Panc1 (cell line): ENCODE results near the gene FARSB. TPM values are rescaled to one million over a fixed set of nuclear protein-coding genes. Genes with fewer than 3 reads are reported as not detected.

Experiments
- ATAC-seq: fragments of 200-7000 bp; cut with Tn5 transposase; 2 replicates; pipeline ENCODE4 v1.9.1; 2020; ENCODE audit warnings: mild to moderate bottlenecking, moderate library complexity
- Bru-seq: library from RNA; stranded (reverse); fragments of 400-500 nt; gene quantifications from one replicate; lab custom pipeline; 2021; lab: Mats Ljungman, UMichigan
- BruChase-seq, 2 experiments: library from RNA; stranded (reverse); fragments of 400-500 nt; gene quantifications; one replicate each; lab custom pipeline; 2021; lab: Mats Ljungman, UMichigan
- BruUV-seq: library from RNA; stranded (reverse); fragments of 400-500 nt; replicated peaks from 2 replicates; lab custom pipeline; 2021; lab: Mats Ljungman, UMichigan
- CTCF ChIA-PET: fragments of 300-600 bp; sonication (Branson Sonifier 250); formaldehyde crosslinking; loops from one replicate; lab custom pipeline; 2022; ENCODE audit warnings: antibody characterized with exemption; lab: Charles Lee
- POLR2A ChIA-PET: fragments of 300-600 bp; sonication (Branson Sonifier 250); formaldehyde crosslinking; loops from one replicate; lab custom pipeline; 2022; ENCODE audit warnings: antibody characterized with exemption; lab: Charles Lee
- DNase-seq: peaks from one replicate; pipeline ENCODE4 v3.0.0-alpha.2; 2010; ENCODE audit warnings: low read depth, low spot score
- H3K27ac ChIP-seq: 2 replicates; pipeline ENCODE4 v1.5.1; 2011; ENCODE audit warnings: mild to moderate bottlenecking, low read length, inconsistent platforms
- H3K27me3 ChIP-seq: fragments of 200-500 bp; sonication (Bioruptor generic); 2 replicates; pipeline ENCODE4 v1.6.0; 2014; ENCODE audit warnings: low read length, inconsistent platforms; ENCODE audit not compliant: control insufficient read depth, insufficient read depth
- H3K36me3 ChIP-seq: fragments of 200-500 bp; sonication (Bioruptor generic); 2 replicates; pipeline ENCODE4 v1.5.1; 2014; ENCODE audit warnings: inconsistent platforms, mild to moderate bottlenecking, low read length, moderate library complexity; ENCODE audit not compliant: control insufficient read depth, insufficient read depth
- H3K4me1 ChIP-seq: 2 replicates; pipeline ENCODE4 v1.5.1; 2011; ENCODE audit warnings: inconsistent platforms, mild to moderate bottlenecking, low read length, moderate library complexity; ENCODE audit not compliant: control insufficient read depth, insufficient read depth
- H3K4me3 ChIP-seq, 2 experiments: 2 replicates each; pipeline ENCODE4 v1.5.1; 2011 to 2012; ENCODE audit warnings: low read depth in 2 of 2, low read length in 2 of 2, mild to moderate bottlenecking in 2 of 2, inconsistent platforms in 1 of 2, moderate library complexity in 1 of 2
- H3K9me3 ChIP-seq: fragments of 200-500 bp; sonication (Bioruptor generic); 2 replicates; pipeline ENCODE4 v1.5.1; 2014; ENCODE audit warnings: low read depth, mild to moderate bottlenecking, inconsistent platforms, low read length, moderate library complexity; ENCODE audit not compliant: control insufficient read depth, insufficient read depth
- POLR2AphosphoS5 ChIP-seq: IDR thresholded peaks from 2 replicates; pipeline ENCODE4 v1.6.1; 2012; ENCODE audit warnings: mild to moderate bottlenecking, low read depth, low read length, moderate library complexity
- REST ChIP-seq, 2 experiments: IDR thresholded peaks; 2 replicates each; pipeline ENCODE4 v1.6.1; 2011 to 2012; ENCODE audit warnings: low read depth in 2 of 2, control low read depth in 1 of 2, low read length in 1 of 2, mild to moderate bottlenecking in 1 of 2, moderate library complexity in 1 of 2; ENCODE audit not compliant: insufficient read depth in 1 of 2
- SIN3A ChIP-seq: IDR thresholded peaks from 2 replicates; pipeline ENCODE4 v1.6.1; 2012; ENCODE audit warnings: low read depth, mild to moderate bottlenecking, low read length, moderate library complexity, borderline replicate concordance; ENCODE audit not compliant: insufficient read depth
- TCF7L2 ChIP-seq: IDR thresholded peaks from 2 replicates; pipeline ENCODE4 v1.6.1; 2011; ENCODE audit warnings: mild to moderate bottlenecking, low read depth, low read length, inconsistent platforms
- in situ Hi-C: cut with HindIII; loops from 2 replicates; pipeline ENCODE4 v1.10.0; 2016; ENCODE audit warnings: low sequenced_read_pairs, low pct_unique_long_range_greater_than_20kb
- intact Hi-C: fragments of 100-400 bp; cut with micrococcal nuclease; formaldehyde crosslinking; loops from one replicate; pipeline ENCODE4 v1.10.0; 2022; ENCODE audit not compliant: unreplicated experiment
- long read RNA-seq: library from polyadenylated mRNA; unstranded; transcript quantifications from one replicate; pipeline ENCODE4 v2.0.0, GENCODE V29; 2021; ENCODE audit not compliant: unreplicated experiment
- polyA plus RNA-seq: library from polyadenylated mRNA; unstranded; fragments of >200 nt; gene quantifications from one replicate; pipeline ENCODE4 v1.2.1, GENCODE V29; 2012; ENCODE audit warnings: missing spikeins; ENCODE audit not compliant: insufficient read length
- total RNA-seq: library from RNA; stranded (reverse); gene quantifications from one replicate; pipeline ENCODE4 v1.2.1, GENCODE V29; 2021; ENCODE audit not compliant: unreplicated experiment
- TF ChIP-seq, protein P1 (sequence below): fragments of 450-650 bp; IDR thresholded peaks from 2 replicates; pipeline ENCODE4 v1.5.1; 2017; ENCODE audit warnings: mild to moderate bottlenecking

The FARSB gene
- 31.6 TPM for total RNA-seq
- polyA plus RNA-seq, result 20.6 TPM
- Bru-seq, nascent RNA, result percentile 89 among the genes with signal in this experiment
- percentile 81 among the genes with signal in this experiment for BruChase-seq, experiment 1, labeled RNA remaining after a 2-hour chase
- BruChase-seq, experiment 2, labeled RNA remaining after a 6-hour chase, result percentile 81 among the genes with signal in this experiment
- long read RNA-seq, transcript FARSB-201 (17 exons, 3,369 nt), result major isoform, 99 of 124 reads
- long read RNA-seq, partial matches to known transcripts, result 9 of 124 reads
- long read RNA-seq, other reads (novel, unspliced or antisense), result 16 of 124 reads

GRCh38 chr2:222655787-222656525 lies at the start of gene FARSB:
FARSB (minus strand) TSS chr2:222656092; CDS start chr2:222656073, 19 bp downstream.
- in situ Hi-C loops, result no loop called here
- DNase-seq (peak; percentile 92), ATAC-seq (peak; percentile 98)
- no peaks in the 10 kb centered on the region for H3K9me3 ChIP-seq
- ChIA-PET CTCF (no interaction called here), POLR2A (interaction anchor here (0.6 to 0.7 kb wide), 2 partner anchors 390 to 761 kb away, joined by 6 to 20 read pairs; no protein-coding TSS in a partner anchor)
- peaks cover 15% of the 10 kb centered on the region; the same call in 1 of the 2 replicates for H3K4me1 ChIP-seq
- TF ChIP-seq, protein P1, sequence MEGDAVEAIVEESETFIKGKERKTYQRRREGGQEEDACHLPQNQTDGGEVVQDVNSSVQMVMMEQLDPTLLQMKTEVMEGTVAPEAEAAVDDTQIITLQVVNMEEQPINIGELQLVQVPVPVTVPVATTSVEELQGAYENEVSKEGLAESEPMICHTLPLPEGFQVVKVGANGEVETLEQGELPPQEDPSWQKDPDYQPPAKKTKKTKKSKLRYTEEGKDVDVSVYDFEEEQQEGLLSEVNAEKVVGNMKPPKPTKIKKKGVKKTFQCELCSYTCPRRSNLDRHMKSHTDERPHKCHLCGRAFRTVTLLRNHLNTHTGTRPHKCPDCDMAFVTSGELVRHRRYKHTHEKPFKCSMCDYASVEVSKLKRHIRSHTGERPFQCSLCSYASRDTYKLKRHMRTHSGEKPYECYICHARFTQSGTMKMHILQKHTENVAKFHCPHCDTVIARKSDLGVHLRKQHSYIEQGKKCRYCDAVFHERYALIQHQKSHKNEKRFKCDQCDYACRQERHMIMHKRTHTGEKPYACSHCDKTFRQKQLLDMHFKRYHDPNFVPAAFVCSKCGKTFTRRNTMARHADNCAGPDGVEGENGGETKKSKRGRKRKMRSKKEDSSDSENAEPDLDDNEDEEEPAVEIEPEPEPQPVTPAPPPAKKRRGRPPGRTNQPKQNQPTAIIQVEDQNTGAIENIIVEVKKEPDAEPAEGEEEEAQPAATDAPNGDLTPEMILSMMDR, result no peak
- peak; percentile 94 for TF ChIP-seq SIN3A
- TF ChIP-seq TCF7L2, result no peak
- no peak for TF ChIP-seq REST (IDR thresholded peaks at IDR 0.05; ENCODE audit: insufficient read depth in 1 of 2, low read depth in 2 of 2, low read length in 1 of 2)
- TF ChIP-seq POLR2AphosphoS5, result peak; percentile 90
- H3K27ac ChIP-seq, result peak within 1 kb of the TSS; percentile 99
- H3K4me3 ChIP-seq, result peak within 1 kb of the TSS; percentile 94 to 99
- H3K36me3 ChIP-seq, result peaks cover 3% of the 10 kb centered on the region; the same call in 1 of the 2 replicates
- no TSS peak for BruUV-seq
- intact Hi-C loops, result no loop called here
- H3K27me3 ChIP-seq, result no peaks in the 10 kb centered on the region

- in situ Hi-C loops, result no loop called here
- DNase-seq (no peak), ATAC-seq (no peak)
- Histone ChIP-seq H3K36me3 (no peaks in the 10 kb centered on the region), H3K27me3 (no peaks in the 10 kb centered on the region), H3K4me3 (no peak overlapping the region), H3K9me3 (no peaks in the 10 kb centered on the region), H3K27ac (no peak overlapping the region), H3K4me1 (peaks cover 2% of the 10 kb centered on the region; the same call in 1 of the 2 replicates)
- ChIA-PET CTCF (no interaction called here), POLR2A (no interaction called here)
- intact Hi-C loops, result no loop called here
- TF ChIP-seq TCF7L2 (no peak), SIN3A (no peak), REST (IDR thresholded peaks at IDR 0.05; ENCODE audit: insufficient read depth in 1 of 2, low read depth in 2 of 2, low read length in 1 of 2) (no peak), POLR2AphosphoS5 (no peak)
- TF ChIP-seq, protein P1, result no peak
- BruUV-seq, result no TSS peak
Measured at GRCh38 chr2:222703886-222704285, 48.0 kb upstream of the FARSB start.
